Measurements from ENCODE around the gene EMB. TPM values are rescaled to one million over a fixed set of nuclear protein-coding genes. Genes with fewer than 3 reads are reported as not detected.
"Not testable (repeated sequence)": the region's sequence is repeated elsewhere in the genome, so short reads cannot be mapped to it uniquely, and the experiment has no call there.

EMB gene
- total RNA-seq, 1 experiment from 2014 or later: 18.5 TPM

DNA sequence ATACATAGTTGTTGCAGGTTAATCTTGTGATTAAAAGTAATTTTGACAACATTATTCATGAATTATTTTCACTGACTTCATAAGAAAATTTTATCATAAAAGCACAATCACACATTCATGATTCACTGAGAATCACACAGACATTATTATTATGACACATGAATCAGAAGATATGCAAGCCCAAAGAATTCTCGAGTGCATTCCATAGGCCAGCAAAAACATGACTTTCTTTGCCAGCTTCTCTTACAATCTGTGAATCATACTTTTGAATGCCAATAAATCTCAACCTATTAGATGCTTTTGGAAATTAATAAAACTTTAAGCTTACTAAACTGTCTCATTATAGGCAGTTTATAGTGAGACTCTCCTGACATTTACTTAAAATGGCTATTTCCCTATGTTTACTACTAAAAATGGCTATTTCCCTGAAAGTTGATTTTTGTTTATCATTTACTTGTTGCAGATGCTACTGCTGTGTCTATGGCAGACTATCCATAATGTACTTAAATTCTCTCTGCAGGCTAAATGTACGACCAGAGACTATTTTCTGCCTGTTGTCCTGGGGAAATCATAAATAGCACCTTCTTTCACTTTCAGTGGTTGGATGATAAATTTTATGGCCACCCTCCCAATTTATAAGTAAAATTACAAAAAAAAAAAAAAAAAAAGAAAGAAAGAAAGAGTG, 47.0 kb downstream of the EMB start:
- not testable (repeated sequence) for DNase-seq; H3K4me3 ChIP-seq (ENCODE audit: insufficient read depth, low read depth, low read length); H3K36me3 ChIP-seq (replicated peaks; ENCODE audit: control insufficient read depth, insufficient read depth, low read length); H3K27me3 ChIP-seq (ENCODE audit: control insufficient read depth, insufficient read depth, low read length)

DNA sequence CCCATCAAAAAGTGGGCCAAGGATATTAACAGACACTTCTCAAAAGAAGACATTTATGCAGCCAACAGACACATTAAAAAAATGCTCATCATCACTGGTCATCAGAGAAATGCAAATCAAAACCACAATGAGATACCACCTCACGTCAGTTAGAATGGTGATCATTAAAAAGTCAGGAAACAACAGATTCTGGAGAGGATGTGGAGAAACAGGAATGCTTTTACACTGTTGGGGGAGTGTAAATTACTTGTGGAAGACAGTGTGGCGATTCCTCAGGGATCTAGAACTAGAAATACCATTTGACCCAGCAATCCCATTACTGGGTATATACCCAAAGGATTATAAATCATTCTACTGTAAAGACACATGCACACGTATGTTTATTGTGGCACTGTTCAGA, 48.8 kb downstream of the EMB start:
- H3K27me3 ChIP-seq (ENCODE audit: control insufficient read depth, insufficient read depth, low read length); H3K36me3 ChIP-seq (replicated peaks; ENCODE audit: control insufficient read depth, insufficient read depth, low read length); H3K4me3 ChIP-seq (ENCODE audit: insufficient read depth, low read depth, low read length); DNase-seq: not testable (repeated sequence)

- not testable (repeated sequence) for DNase-seq; H3K4me3 ChIP-seq (ENCODE audit: insufficient read depth, low read depth, low read length); H3K36me3 ChIP-seq (replicated peaks; ENCODE audit: control insufficient read depth, insufficient read depth, low read length); H3K27me3 ChIP-seq (ENCODE audit: control insufficient read depth, insufficient read depth, low read length)
Measured at GRCh38 chr5:50384381-50384780, 56.7 kb downstream of the EMB start.

- not testable (repeated sequence) for H3K36me3 ChIP-seq (replicated peaks; ENCODE audit: control insufficient read depth, insufficient read depth, low read length); H3K27me3 ChIP-seq (ENCODE audit: control insufficient read depth, insufficient read depth, low read length); DNase-seq; H3K4me3 ChIP-seq (ENCODE audit: insufficient read depth, low read depth, low read length)
Measured at GRCh38 chr5:50376696-50377095, 64.4 kb downstream of the EMB start.

- not testable (repeated sequence) for H3K27me3 ChIP-seq (ENCODE audit: control insufficient read depth, insufficient read depth, low read length); DNase-seq; H3K4me3 ChIP-seq (ENCODE audit: insufficient read depth, low read depth, low read length); H3K36me3 ChIP-seq (replicated peaks; ENCODE audit: control insufficient read depth, insufficient read depth, low read length)
Measured at GRCh38 chr5:50369287-50370033, 71.6 kb downstream of the EMB start.

GRCh38 chr5:50365426-50366251, 75.4 kb downstream of the EMB start:
- DNase-seq: no peak
- no peaks in the 10 kb centered on the region for H3K36me3 ChIP-seq (replicated peaks; ENCODE audit: control insufficient read depth, insufficient read depth, low read length)
- H3K27me3 ChIP-seq (ENCODE audit: control insufficient read depth, insufficient read depth, low read length): no peaks in the 10 kb centered on the region
- no peak overlapping the region for H3K4me3 ChIP-seq (ENCODE audit: insufficient read depth, low read depth, low read length)

- not testable (repeated sequence) for H3K36me3 ChIP-seq (replicated peaks; ENCODE audit: control insufficient read depth, insufficient read depth, low read length); DNase-seq
Measured at GRCh38 chr5:50364535-50365309, 76.4 kb downstream of the EMB start.

GRCh38 chr5:50359187-50359586, 81.9 kb downstream of the EMB start:
- no peak for DNase-seq
- H3K36me3 ChIP-seq (replicated peaks; ENCODE audit: control insufficient read depth, insufficient read depth, low read length): no peaks in the 10 kb centered on the region
- no peaks in the 10 kb centered on the region for H3K27me3 ChIP-seq (ENCODE audit: control insufficient read depth, insufficient read depth, low read length)
- H3K4me3 ChIP-seq (ENCODE audit: insufficient read depth, low read depth, low read length): no peak overlapping the region

More at GRCh38 chr5:50364535-50365309, 76.4 kb downstream of the EMB start:
- H3K27me3 ChIP-seq (ENCODE audit: control insufficient read depth, insufficient read depth, low read length); H3K4me3 ChIP-seq (ENCODE audit: insufficient read depth, low read depth, low read length): not testable (repeated sequence)

DNA sequence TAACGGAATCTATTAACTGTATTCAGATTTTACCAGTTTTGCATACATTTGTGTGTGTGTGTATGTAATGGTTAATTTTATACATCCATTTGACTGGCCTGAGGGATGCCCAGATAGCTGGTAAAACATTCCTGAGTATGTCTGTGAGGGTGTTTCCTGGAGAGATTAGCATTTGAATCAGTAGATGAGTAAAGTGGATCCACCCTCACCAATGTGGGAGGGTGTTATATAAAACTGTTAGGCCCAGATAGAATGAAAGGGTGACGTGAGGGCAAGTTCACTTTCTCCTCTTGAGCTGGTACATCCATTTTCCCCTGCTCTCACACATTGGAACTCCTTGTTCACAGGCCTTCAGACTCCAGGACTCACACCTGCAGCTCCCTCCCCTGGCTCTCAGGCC, 88.7 kb downstream of the EMB start:
- Histone ChIP-seq H3K36me3 (replicated peaks; ENCODE audit: control insufficient read depth, insufficient read depth, low read length) (no peaks in the 10 kb centered on the region), H3K4me3 (ENCODE audit: insufficient read depth, low read depth, low read length) (no peak overlapping the region), H3K27me3 (ENCODE audit: control insufficient read depth, insufficient read depth, low read length) (no peaks in the 10 kb centered on the region)
- DNase-seq: no peak

Other genes starting within 250 kb of the EMB start
- 12.1 and 19.9 TPM in 2 replicates for gene PARP8, start 225.3 kb upstream of the EMB start, total RNA-seq (2014; rRNA removed; shearing (Covaris generic))

Measured in H7 (cell line).